Left kidney (tissue), 1 donor: ENCODE results near the gene SH3GL3. TPM values are rescaled to one million over a fixed set of nuclear protein-coding genes. Genes with fewer than 3 reads are reported as not detected.

ENCODE experiments used
- polyA plus RNA-seq: library from polyadenylated mRNA; unstranded; fragments of 120-200 nt; gene quantifications from one replicate; pipeline ENCODE4 v1.2.1, GENCODE V29; 2013; ENCODE audit not compliant: insufficient read length

The SH3GL3 gene
- polyA plus RNA-seq, 1 donor, result 14.2 TPM

Other genes with a start within 250 kb of the SH3GL3 start
- gene HDGFL3, start 239.5 kb upstream of the SH3GL3 start, polyA plus RNA-seq, result 96.4 TPM
- 0.17 TPM for gene BNC1, start 162.7 kb upstream of the SH3GL3 start, polyA plus RNA-seq
- gene ADAMTSL3, start 206.8 kb downstream of the SH3GL3 start, polyA plus RNA-seq, result 2.8 TPM